ENCODE results near the gene GLYR1.
"Not testable (repeated sequence)": the region's sequence is repeated elsewhere in the genome, so short reads cannot be mapped to it uniquely, and the experiment has no call there.

The GLYR1 gene

GRCh38 chr16:4788489-4788889, 58.6 kb downstream of the GLYR1 start:
- TF ChIP-seq CTBP1 (IDR thresholded peaks at IDR 0.05; ENCODE audit: borderline replicate concordance), result no peak
- TF ChIP-seq FOXA1 (IDR thresholded peaks at IDR 0.05), result no peak
- ChIA-PET CTCF (no interaction called here), POLR2A (interaction anchor here (0.8 to 2.6 kb wide), 3 partner anchors 8 to 20 kb away, joined by 3 to 8 read pairs (median 5); partner anchors contain the start of gene ROGDI)
- DNase-seq (ENCODE audit: extremely low spot score), result no peak

DNA sequence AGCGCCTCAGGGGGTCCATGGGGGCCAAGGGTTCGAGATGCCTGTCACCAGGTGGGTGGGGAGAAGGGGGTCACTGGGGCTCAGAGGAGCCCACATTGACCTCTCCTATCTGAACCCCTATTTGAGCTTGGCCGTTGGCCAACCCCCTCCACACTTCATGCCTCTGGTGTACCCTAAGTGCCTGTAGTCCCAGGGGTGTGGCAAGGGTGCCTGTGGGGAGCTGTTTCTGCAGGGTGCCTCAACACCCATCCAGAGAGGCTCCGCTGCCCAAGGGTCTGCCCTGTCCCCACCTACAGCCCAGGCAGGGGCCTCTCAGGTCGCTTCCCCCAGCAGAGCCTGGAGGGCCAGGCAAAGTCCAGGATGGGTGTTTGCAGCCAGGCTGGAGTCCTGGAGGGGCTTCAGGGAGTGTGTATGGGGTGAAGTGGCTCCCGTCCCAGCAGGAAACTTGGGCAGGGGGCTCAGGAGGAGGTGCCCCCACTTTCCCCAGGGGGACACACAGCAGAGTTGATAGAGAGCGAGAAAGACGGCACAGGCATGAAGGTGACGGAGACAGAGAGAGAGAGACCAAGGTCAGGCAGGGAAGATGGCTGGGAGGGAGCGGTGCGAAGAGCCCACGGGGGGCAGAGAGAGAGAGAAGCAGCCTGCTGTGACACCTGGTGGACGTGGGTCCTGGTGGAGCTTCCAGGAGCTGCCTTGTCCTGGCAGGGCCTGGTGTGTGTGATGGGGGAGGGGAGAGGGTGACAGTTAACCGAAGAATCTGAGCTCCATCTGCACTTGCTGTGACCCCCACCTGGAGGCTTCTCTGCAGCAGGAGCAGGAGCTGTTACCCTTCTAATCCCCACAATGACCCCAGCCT, 59.2 kb downstream of the GLYR1 start, which contains the start of gene SEPTIN12:
SEPTIN12 (minus strand) TSS at position 719 of the 856 bp plus-strand sequence; CDS start at position 19, 700 bp downstream.
- ChIA-PET CTCF (no interaction called here), POLR2A (interaction anchor here (0.8 to 2.6 kb wide), 3 partner anchors 9 to 19 kb away, joined by 3 to 8 read pairs (median 5); partner anchors contain the start of gene ROGDI)
- no peak for TF ChIP-seq FOXM1 (IDR thresholded peaks at IDR 0.05; ENCODE audit: borderline replicate concordance)
- TF ChIP-seq ARNT (IDR thresholded peaks at IDR 0.05), result no peak
- TF ChIP-seq NFRKB (IDR thresholded peaks at IDR 0.05), result no peak
- TF ChIP-seq SUZ12 (IDR thresholded peaks at IDR 0.05), result no peak
- no peak for DNase-seq (ENCODE audit: extremely low spot score)

DNA sequence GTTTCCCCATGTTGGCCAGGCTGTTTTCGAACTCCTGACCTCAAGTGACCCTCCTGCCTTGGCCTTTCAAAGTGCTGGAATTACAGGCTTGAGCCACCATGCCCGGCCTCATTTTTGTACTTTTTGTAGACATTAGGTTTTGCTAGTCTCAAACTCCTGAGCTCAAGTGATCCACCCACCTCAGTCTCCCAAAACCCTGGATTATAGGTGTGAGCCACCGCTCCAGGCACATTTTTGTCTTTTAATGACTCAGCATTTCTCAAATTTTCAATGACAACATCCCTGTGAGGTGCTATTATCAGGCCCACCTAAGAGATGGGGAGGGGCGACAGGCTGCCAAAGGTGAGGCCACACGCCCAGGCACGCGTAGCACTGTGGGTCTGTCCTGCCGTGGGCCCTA, 60.0 kb downstream of the GLYR1 start:
- ChIA-PET POLR2A (no interaction called here), CTCF (no interaction called here)
- no peak for DNase-seq (ENCODE audit: extremely low spot score)
- TF ChIP-seq FOXK2 (IDR thresholded peaks at IDR 0.05), result no peak
- TF ChIP-seq CTBP1 (IDR thresholded peaks at IDR 0.05; ENCODE audit: borderline replicate concordance), result no peak
- no peak for TF ChIP-seq SUZ12 (IDR thresholded peaks at IDR 0.05)
- no peak for TF ChIP-seq TARDBP (IDR thresholded peaks at IDR 0.05)
- TF ChIP-seq, protein P1, sequence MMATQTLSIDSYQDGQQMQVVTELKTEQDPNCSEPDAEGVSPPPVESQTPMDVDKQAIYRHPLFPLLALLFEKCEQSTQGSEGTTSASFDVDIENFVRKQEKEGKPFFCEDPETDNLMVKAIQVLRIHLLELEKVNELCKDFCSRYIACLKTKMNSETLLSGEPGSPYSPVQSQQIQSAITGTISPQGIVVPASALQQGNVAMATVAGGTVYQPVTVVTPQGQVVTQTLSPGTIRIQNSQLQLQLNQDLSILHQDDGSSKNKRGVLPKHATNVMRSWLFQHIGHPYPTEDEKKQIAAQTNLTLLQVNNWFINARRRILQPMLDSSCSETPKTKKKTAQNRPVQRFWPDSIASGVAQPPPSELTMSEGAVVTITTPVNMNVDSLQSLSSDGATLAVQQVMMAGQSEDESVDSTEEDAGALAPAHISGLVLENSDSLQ (IDR thresholded peaks at IDR 0.05), result no peak
- TF ChIP-seq ELF4 (IDR thresholded peaks at IDR 0.05), result no peak
- no peak for TF ChIP-seq L3MBTL2 (conservative IDR thresholded peaks at IDR 0.05)
- no peak for TF ChIP-seq HDGF (IDR thresholded peaks at IDR 0.05; ENCODE audit: borderline replicate concordance)
- no peak for TF ChIP-seq ZNF384 (IDR thresholded peaks at IDR 0.05)
- no peak for TF ChIP-seq BHLHE40 (IDR thresholded peaks at IDR 0.05; ENCODE audit: borderline replicate concordance)
- no peak for TF ChIP-seq FOXM1 (IDR thresholded peaks at IDR 0.05; ENCODE audit: borderline replicate concordance)
- no peak for TF ChIP-seq FOXA1 (IDR thresholded peaks at IDR 0.05)
- no peak for TF ChIP-seq SP1 (IDR thresholded peaks at IDR 0.05)
- TF ChIP-seq LEF1 (IDR thresholded peaks at IDR 0.05; ENCODE audit: borderline replicate concordance), result no peak
- TF ChIP-seq NFRKB (IDR thresholded peaks at IDR 0.05), result no peak
- no peak for TF ChIP-seq ARNT (IDR thresholded peaks at IDR 0.05)

DNA sequence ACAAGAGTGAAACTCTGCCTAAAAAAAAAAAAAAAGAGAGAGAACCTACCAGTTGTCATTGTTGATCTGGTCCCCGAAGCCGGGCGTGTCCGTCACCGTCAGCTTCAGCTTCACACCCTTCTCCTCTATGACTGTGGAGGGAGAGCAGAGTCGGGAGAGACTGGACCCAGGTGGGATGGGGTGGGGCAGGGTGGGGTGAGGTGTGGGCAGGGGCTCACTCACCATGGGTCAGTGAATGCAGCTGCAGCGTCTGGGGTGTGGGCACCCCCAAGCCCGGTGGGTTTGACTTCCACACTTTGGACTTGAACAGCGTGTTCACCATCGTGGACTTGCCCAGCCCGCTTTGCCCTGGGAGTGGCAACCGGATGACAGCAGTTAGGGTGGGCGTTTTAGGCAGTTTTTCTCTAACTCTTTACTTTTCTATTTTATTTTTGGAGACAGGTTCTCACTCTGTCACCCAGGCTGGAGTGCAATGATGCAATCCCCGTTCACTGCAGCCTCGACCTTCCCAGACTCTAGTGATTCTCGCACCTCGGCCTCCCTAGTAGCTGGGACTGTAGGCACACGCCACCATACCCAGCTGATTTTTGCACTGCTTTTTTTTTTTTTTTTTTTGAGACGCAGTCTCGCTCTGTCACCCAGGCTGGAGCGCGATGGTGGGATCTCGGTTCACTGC, 61.2 kb downstream of the GLYR1 start:
- TF ChIP-seq NFRKB (IDR thresholded peaks at IDR 0.05) (no peak), HDGF (IDR thresholded peaks at IDR 0.05; ENCODE audit: borderline replicate concordance) (no peak), FOXK2 (IDR thresholded peaks at IDR 0.05) (no peak), SUZ12 (IDR thresholded peaks at IDR 0.05) (no peak), L3MBTL2 (conservative IDR thresholded peaks at IDR 0.05) (no peak), CTBP1 (IDR thresholded peaks at IDR 0.05; ENCODE audit: borderline replicate concordance) (no peak), ARNT (IDR thresholded peaks at IDR 0.05) (no peak), ZNF384 (IDR thresholded peaks at IDR 0.05) (no peak), SP1 (IDR thresholded peaks at IDR 0.05) (no peak), TARDBP (IDR thresholded peaks at IDR 0.05) (no peak), ELF4 (IDR thresholded peaks at IDR 0.05) (no peak), BHLHE40 (IDR thresholded peaks at IDR 0.05; ENCODE audit: borderline replicate concordance) (no peak), LEF1 (IDR thresholded peaks at IDR 0.05; ENCODE audit: borderline replicate concordance) (no peak), FOXA1 (IDR thresholded peaks at IDR 0.05) (no peak), FOXM1 (IDR thresholded peaks at IDR 0.05; ENCODE audit: borderline replicate concordance) (no peak)
- TF ChIP-seq, protein P1 (IDR thresholded peaks at IDR 0.05), result no peak
- CTCF ChIA-PET, result no interaction called here
- DNase-seq (ENCODE audit: extremely low spot score), result no peak
- POLR2A ChIA-PET, result interaction anchor here (1.2 kb wide), 1 partner anchor 17 kb away, joined by 4 read pairs; no protein-coding TSS in a partner anchor

- DNase-seq (ENCODE audit: extremely low spot score); POLR2A ChIA-PET; CTCF ChIA-PET: not testable (repeated sequence)
Observed at GRCh38 chr16:4784444-4784987, 62.6 kb downstream of the GLYR1 start.

- ChIA-PET POLR2A (no interaction called here), CTCF (no interaction called here)
- TF ChIP-seq, protein P1 (IDR thresholded peaks at IDR 0.05), result no peak
- no peak for TF ChIP-seq NFRKB (IDR thresholded peaks at IDR 0.05)
- DNase-seq (ENCODE audit: extremely low spot score), result no peak
Observed at GRCh38 chr16:4783951-4784336, 63.1 kb downstream of the GLYR1 start.

Data from HEK293T (cell line).